Raji (cell line): ENCODE measurements around the gene ADAM11.
A peak's percentile ranks its signal among the peaks of the same experiment; 100 is the strongest.

Experiments used
- POLR2A ChIP-seq: IDR thresholded peaks from 2 replicates; pipeline ENCODE4 v1.6.1; 2011; ENCODE audit warnings: low read depth, low read length, control low read depth; ENCODE audit not compliant: insufficient read depth

ADAM11 gene

GRCh38 chr17:44768505-44769142, 9.8 kb downstream of the ADAM11 start:
- no peak for TF ChIP-seq POLR2A

GRCh38 chr17:44769230-44769629, 10.4 kb downstream of the ADAM11 start:
- 0 out of 2 replicates have a peak, but pooled peaks have one; percentile 10 for TF ChIP-seq POLR2A

- TF ChIP-seq POLR2A = no peak
Observed at GRCh38 chr17:44769647-44770084, 10.9 kb downstream of the ADAM11 start.

GRCh38 chr17:44770166-44770925, 11.6 kb downstream of the ADAM11 start:
- no peak for TF ChIP-seq POLR2A

DNA sequence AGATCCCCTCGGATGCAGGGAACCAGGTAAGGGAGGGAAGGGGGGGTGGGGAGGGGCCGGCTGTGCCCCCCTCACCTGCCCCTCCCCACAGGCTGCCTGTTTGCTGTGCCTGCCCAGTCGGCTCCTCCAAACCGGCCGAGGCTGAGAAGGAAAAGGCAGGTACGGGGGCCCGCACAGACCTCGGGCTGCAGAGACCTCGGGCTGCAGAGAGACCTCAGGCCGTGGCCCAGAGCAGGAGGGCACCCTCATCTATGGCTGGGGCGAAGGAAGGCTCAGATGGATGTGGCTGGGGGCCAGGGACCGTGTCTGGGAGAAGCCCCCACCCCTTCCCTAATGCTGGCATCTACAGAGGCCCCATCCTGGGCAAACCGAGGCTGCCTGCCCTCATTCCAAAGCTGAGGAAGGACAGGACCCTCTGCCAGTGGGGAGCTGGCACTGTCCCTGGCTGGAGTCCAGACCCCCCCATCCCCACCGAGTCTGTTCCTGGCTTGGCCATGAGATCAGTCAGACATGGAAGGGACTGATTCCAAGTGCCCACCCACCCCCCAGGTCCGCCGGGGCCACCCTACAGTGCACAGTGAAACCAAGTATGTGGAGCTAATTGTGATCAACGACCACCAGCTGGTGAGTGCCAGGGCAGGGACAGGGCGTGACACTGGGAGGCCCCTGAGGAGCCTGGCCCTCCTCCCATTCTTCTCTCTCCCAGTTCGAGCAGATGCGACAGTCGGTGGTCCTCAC, 13.7 kb downstream of the ADAM11 start:
- TF ChIP-seq POLR2A = no peak

- no peak for TF ChIP-seq POLR2A
Observed at GRCh38 chr17:44773140-44773539, 14.4 kb downstream of the ADAM11 start.

GRCh38 chr17:44774271-44775135, 15.7 kb downstream of the ADAM11 start:
- TF ChIP-seq POLR2A = no peak

- peak; percentile 93 for TF ChIP-seq POLR2A
Observed at GRCh38 chr17:44775136-44775837, 16.5 kb downstream of the ADAM11 start.

DNA sequence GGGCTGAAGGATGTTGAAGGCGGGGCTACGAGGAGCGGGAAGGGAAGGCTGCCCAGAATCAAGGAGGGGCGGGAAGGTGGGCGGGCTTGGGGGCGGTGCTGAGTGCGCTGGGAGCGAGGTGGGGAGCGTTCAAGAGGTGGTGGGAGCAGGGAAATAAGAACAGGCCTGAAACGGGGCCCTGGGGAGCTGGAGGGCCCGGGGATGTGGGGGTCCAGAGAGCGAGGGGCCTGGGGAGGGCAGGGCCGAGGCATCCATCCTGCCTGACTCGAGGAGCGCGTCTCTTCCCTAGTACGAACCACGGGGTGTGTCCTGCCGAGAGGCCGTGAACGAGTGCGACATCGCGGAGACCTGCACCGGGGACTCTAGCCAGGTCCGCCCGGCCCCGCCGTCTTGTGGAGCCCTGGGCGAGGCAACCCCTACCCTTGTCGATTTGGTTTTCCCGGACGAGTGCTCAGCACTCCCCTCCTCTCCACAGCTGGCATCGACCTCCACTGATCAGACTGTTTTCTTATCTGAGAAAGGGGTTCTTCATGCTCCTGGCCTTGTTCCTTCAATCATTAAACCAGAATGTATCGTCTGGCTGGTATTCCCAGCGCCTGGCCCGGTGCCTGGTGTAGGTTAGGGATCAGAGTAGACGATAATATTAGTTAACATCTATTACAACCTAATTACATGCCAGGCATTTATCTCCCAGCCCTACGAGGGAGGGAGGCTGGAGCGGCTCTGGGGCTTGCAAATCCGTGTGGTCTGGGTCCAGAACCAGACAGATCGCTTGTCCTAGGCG, 17.2 kb downstream of the ADAM11 start:
- no peak for TF ChIP-seq POLR2A

- TF ChIP-seq POLR2A = no peak
Observed at GRCh38 chr17:44776628-44777393, 18.0 kb downstream of the ADAM11 start.

DNA sequence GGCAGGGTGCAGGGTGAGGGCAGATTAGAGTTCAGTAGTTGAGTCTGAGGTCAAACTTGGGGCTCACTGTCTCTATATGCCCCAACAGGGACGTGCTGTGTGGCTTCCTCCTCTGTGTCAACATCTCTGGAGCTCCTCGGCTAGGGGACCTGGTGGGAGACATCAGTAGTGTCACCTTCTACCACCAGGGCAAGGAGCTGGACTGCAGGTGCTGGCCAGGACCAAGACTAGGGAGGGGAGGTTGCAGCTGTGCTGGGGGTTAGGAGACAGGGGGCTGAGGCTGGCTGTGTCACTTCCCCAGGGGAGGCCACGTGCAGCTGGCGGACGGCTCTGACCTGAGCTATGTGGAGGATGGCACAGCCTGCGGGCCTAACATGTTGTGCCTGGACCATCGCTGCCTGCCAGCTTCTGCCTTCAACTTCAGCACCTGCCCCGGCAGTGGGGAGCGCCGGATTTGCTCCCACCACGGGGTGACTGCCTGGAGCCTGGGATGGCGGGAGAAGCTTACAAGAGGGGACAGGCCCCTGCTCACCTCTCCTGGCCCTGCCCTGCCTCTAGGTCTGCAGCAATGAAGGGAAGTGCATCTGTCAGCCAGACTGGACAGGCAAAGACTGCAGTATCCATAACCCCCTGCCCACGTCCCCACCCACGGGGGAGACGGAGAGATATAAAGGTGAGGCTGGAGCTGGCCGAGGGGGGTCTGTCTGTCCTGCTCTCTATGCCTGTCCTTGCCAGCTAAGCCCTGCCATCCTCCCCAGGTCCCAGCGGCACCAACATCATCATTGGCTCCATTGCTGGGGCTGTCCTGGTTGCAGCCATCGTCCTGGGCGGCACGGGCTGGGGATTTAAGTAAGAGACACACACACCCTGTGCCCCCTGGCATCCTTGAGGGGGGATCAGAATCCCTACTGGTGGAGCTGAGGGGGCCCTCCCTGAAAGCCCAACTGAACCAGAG, 18.9 kb downstream of the ADAM11 start:
- TF ChIP-seq POLR2A = no peak
